GM12891 (cell line): Measurements from ENCODE around the gene WSCD2.

ENCODE experiments used
- PAX5 ChIP-seq: IDR thresholded peaks from 2 replicates; pipeline ENCODE4 v1.6.1; 2011; ENCODE audit warnings: low read length, moderate library complexity, mild to moderate bottlenecking; ENCODE audit not compliant: insufficient read depth, severe bottlenecking
- POLR2A ChIP-seq: IDR thresholded peaks from 2 replicates; pipeline ENCODE4 v1.6.1; 2011; ENCODE audit warnings: low read depth, low read length, control low read depth
- POLR2AphosphoS5 ChIP-seq: IDR thresholded peaks from 2 replicates; pipeline ENCODE4 v1.6.1; 2011; ENCODE audit warnings: low read depth, low read length, control low read depth
- SPI1 ChIP-seq: IDR thresholded peaks from 2 replicates; pipeline ENCODE4 v1.6.1; 2011; ENCODE audit warnings: low read depth, low read length, control low read depth
- TAF1 ChIP-seq: IDR thresholded peaks from 2 replicates; pipeline ENCODE4 v1.6.1; 2011; ENCODE audit warnings: low read depth, low read length, control low read depth

GRCh38 chr12:108082485-108082884 lies 46.6 kb upstream of the WSCD2 start:
- no peak for TF ChIP-seq POLR2AphosphoS5
- no peak for TF ChIP-seq TAF1
- TF ChIP-seq POLR2A, result no peak
- TF ChIP-seq SPI1, result no peak
- no peak for TF ChIP-seq PAX5
